Limb (tissue), 2 donors: ENCODE measurements around the gene PUDP.
A peak's percentile ranks its signal among the peaks of the same experiment; 100 is the strongest.

Experiments
- DNase-seq, 2 donors: peaks; one replicate each; pipeline ENCODE4 v3.0.0-alpha.2; 2016; ENCODE audit errors: extremely low spot score in 2 of 2

PUDP gene

GRCh38 chrX:7146703-7147412, 1.1 kb downstream of the PUDP start:
- peak; percentile 13 to 37 for DNase-seq

GRCh38 chrX:7146020-7146702, 1.8 kb downstream of the PUDP start:
- DNase-seq = no peak

GRCh38 chrX:7145454-7145853, 2.5 kb downstream of the PUDP start:
- no peak for DNase-seq

GRCh38 chrX:7143941-7144525, 3.9 kb downstream of the PUDP start:
- no peak for DNase-seq

GRCh38 chrX:7143076-7143475, 4.9 kb downstream of the PUDP start:
- DNase-seq = no peak

GRCh38 chrX:7139202-7140081, 8.5 kb downstream of the PUDP start:
- no peak for DNase-seq

- no peak for DNase-seq
These were observed 13.0 kb downstream of the PUDP start for GRCh38 chrX:7134981-7135380.

- no peak for DNase-seq
These were observed 14.9 kb downstream of the PUDP start for GRCh38 chrX:7133050-7133440.

GRCh38 chrX:7132335-7133049, 15.5 kb downstream of the PUDP start:
- DNase-seq = no peak

- DNase-seq = no peak
These were observed 16.3 kb downstream of the PUDP start for GRCh38 chrX:7131621-7132020.

GRCh38 chrX:7127056-7127455, 20.9 kb downstream of the PUDP start:
- DNase-seq = no peak

- DNase-seq = no peak
These were observed 27.1 kb downstream of the PUDP start for GRCh38 chrX:7120878-7121219.

- no peak for DNase-seq
These were observed 27.7 kb downstream of the PUDP start for GRCh38 chrX:7119950-7120877.

GRCh38 chrX:7117587-7117986, 30.4 kb downstream of the PUDP start:
- DNase-seq = no peak

- DNase-seq = no peak
These were observed 31.9 kb downstream of the PUDP start for GRCh38 chrX:7116081-7116480.

GRCh38 chrX:7115557-7115956, 32.4 kb downstream of the PUDP start:
- DNase-seq = no peak

GRCh38 chrX:7112071-7112470, 35.9 kb downstream of the PUDP start:
- no peak for DNase-seq

GRCh38 chrX:7111518-7111917, 36.4 kb downstream of the PUDP start:
- DNase-seq = no peak

- no peak for DNase-seq
These were observed 37.1 kb downstream of the PUDP start for GRCh38 chrX:7110821-7111276.
